B cell (primary cell): ENCODE results near the gene GAK. TPM values are rescaled to one million over a fixed set of nuclear protein-coding genes. Genes with fewer than 3 reads are reported as not detected.

Source experiments
- ATAC-seq: fragments of 200-7000 bp; cut with Tn5 transposase; one replicate; pipeline ENCODE4 v1.10.0; 2021; ENCODE audit warnings: low read depth, mild to moderate bottlenecking, moderate number of reproducible peaks, moderate library complexity
- CTCF ChIA-PET: fragments of 350-600 bp; sonication (Branson Sonifier 250); formaldehyde crosslinking; loops from one replicate; lab custom pipeline; 2021; ENCODE audit warnings: antibody characterized with exemption, inconsistent platforms; lab: Charles Lee
- POLR2A ChIA-PET: fragments of 350-600 bp; sonication (Branson Sonifier 250); formaldehyde crosslinking; loops from one replicate; lab custom pipeline; 2021; ENCODE audit warnings: antibody characterized with exemption; lab: Charles Lee
- DNase-seq: peaks from one replicate; pipeline ENCODE4 v3.0.0; 2013
- H2AFZ ChIP-seq: 2 replicates; pipeline ENCODE4 v1.6.1; 2012; ENCODE audit warnings: mild to moderate bottlenecking, low read depth, low read length; ENCODE audit not compliant: insufficient read depth, poor library complexity, severe bottlenecking
- H3K27ac ChIP-seq, 2 donors: 1 replicate in 1 of 2; 2 replicates in 1 of 2; pipeline ENCODE4 v1.5.1; 2012 to 2013; ENCODE audit warnings: low read length in 2 of 2, mild to moderate bottlenecking in 2 of 2, moderate library complexity in 1 of 2
- H3K27me3 ChIP-seq, 4 experiments: fragments of 200-600 bp in 1 of 4; sonication (generic) in 1 of 4; replicated peaks in 1 of 4; 1 replicate in 2 of 4; 2 replicates in 2 of 4; pipeline versions ENCODE4 v1.6.1 to v1.7.0; 2013 to 2016; ENCODE audit warnings: low read length in 3 of 4, mild to moderate bottlenecking in 2 of 4, mixed read lengths in 1 of 4, moderate library complexity in 1 of 4; ENCODE audit not compliant: insufficient read depth in 4 of 4, control insufficient read depth in 3 of 4; ENCODE audit errors: control extremely low read depth in 1 of 4
- H3K36me3 ChIP-seq, 2 experiments: replicated peaks in 1 of 2; 1 replicate in 1 of 2; 2 replicates in 1 of 2; pipeline versions ENCODE4 v1.6.1 to v1.7.1; 2013; ENCODE audit warnings: low read length in 1 of 2; ENCODE audit not compliant: insufficient read depth in 2 of 2, control insufficient read depth in 1 of 2; ENCODE audit errors: control extremely low read depth in 1 of 2, extremely low read depth in 1 of 2
- H3K4me1 ChIP-seq, 2 donors: fragments of 200-600 bp in 1 of 2; sonication (generic) in 1 of 2; 1 replicate in 1 of 2; 2 replicates in 1 of 2; pipeline versions ENCODE4 v1.5.1 to v1.6.1; 2013 to 2017; ENCODE audit warnings: low read length in 2 of 2; ENCODE audit not compliant: control insufficient read depth in 2 of 2, insufficient read depth in 2 of 2
- H3K4me2 ChIP-seq: replicated peaks from 2 replicates; pipeline ENCODE3; 2012; ENCODE audit warnings: mild to moderate bottlenecking, low read depth, low read length; ENCODE audit not compliant: poor library complexity, severe bottlenecking
- H3K4me3 ChIP-seq, 5 experiments: fragments of 200-600 bp in 1 of 5; sonication (generic) in 1 of 5; 1 replicate in 3 of 5; 2 replicates in 2 of 5; pipeline versions ENCODE4 v1.5.1 to v1.7.0; 2011 to 2016; ENCODE audit warnings: low read length in 4 of 5, mild to moderate bottlenecking in 4 of 5, low read depth in 2 of 5, control low read depth in 1 of 5, moderate library complexity in 1 of 5; ENCODE audit not compliant: insufficient read depth in 1 of 5; ENCODE audit errors: control extremely low read depth in 1 of 5, extremely low read depth in 1 of 5
- H3K79me2 ChIP-seq: fragments of 200-600 bp; sonication (generic); one replicate; pipeline ENCODE4 v1.6.0; 2016; ENCODE audit warnings: low read length; ENCODE audit not compliant: control insufficient read depth, insufficient read depth
- H3K9ac ChIP-seq: fragments of 200-600 bp; sonication (generic); 2 replicates; pipeline ENCODE4 v1.6.1; 2017; ENCODE audit warnings: mild to moderate bottlenecking, low read length, moderate library complexity
- H3K9me3 ChIP-seq, 3 donors: one replicate each; pipeline versions ENCODE4 v1.6.1 to v1.7.1; 2013; ENCODE audit warnings: low read length in 2 of 3; ENCODE audit not compliant: control insufficient read depth in 2 of 3, insufficient read depth in 1 of 3; ENCODE audit errors: control extremely low read depth in 1 of 3
- H4K20me1 ChIP-seq: 2 replicates; pipeline ENCODE4 v1.6.0; 2012; ENCODE audit warnings: mild to moderate bottlenecking, low read length; ENCODE audit not compliant: insufficient read depth, control insufficient read depth, poor library complexity, severe bottlenecking
- H3K27ac Mint-ChIP-seq: one replicate; pipeline ENCODE4 v1.8.0; 2021; ENCODE audit warnings: mixed read lengths
- H3K27me3 Mint-ChIP-seq: one replicate; pipeline ENCODE4 v1.8.0; 2021; ENCODE audit warnings: mixed read lengths
- H3K4me1 Mint-ChIP-seq: one replicate; pipeline ENCODE4 v1.8.0; 2021; ENCODE audit warnings: mixed read lengths
- H3K4me3 Mint-ChIP-seq: one replicate; pipeline ENCODE4 v1.8.0; 2021; ENCODE audit warnings: mixed read lengths
- H3K9me3 Mint-ChIP-seq: one replicate; pipeline ENCODE4 v1.8.0; 2022; ENCODE audit warnings: mixed read lengths; ENCODE audit not compliant: insufficient read depth
- EZH2 ChIP-seq: IDR thresholded peaks from 2 replicates; pipeline ENCODE4 v1.6.1; 2012; ENCODE audit warnings: borderline replicate concordance, low read depth, mild to moderate bottlenecking, moderate library complexity, low read length; ENCODE audit not compliant: insufficient read depth, poor library complexity, severe bottlenecking
- WGBS: methylation state at CpG from one replicate; pipeline ENCODE4 v1.1.5; 2013; ENCODE audit warnings: missing lambda C conversion rate; ENCODE audit not compliant: insufficient coverage; 5-methylcytosine and 5-hydroxymethylcytosine counted together
- intact Hi-C: fragments of 100-400 bp; cut with micrococcal nuclease; formaldehyde crosslinking; loops from one replicate; pipeline ENCODE4 v1.10.0; 2022
- polyA plus RNA-seq: library from polyadenylated mRNA; depleted of rRNA; stranded (reverse); fragments of >200 nt; gene quantifications from 2 replicates; pipeline ENCODE4 v1.2.3, GENCODE V29; 2012
- total RNA-seq, 2 donors: library from RNA; stranded (reverse); fragments of 120-200 nt in 1 of 2; gene quantifications; 1 replicate in 1 of 2; 2 replicates in 1 of 2; pipeline versions ENCODE4 v1.2.3 to v1.2.4, GENCODE V29; 2013 to 2022
- TF ChIP-seq, protein P1 (sequence below): fragments of 200-600 bp; IDR thresholded peaks from one replicate; pipeline ENCODE4 v1.8.0; 2022; ENCODE audit warnings: antibody characterized with exemption, mild to moderate bottlenecking

Gene GAK
- total and polyA plus RNA-seq, 2 donors (not counting 1 experiment from before 2014, with no cell fraction given), result 113 to 283 TPM

DNA sequence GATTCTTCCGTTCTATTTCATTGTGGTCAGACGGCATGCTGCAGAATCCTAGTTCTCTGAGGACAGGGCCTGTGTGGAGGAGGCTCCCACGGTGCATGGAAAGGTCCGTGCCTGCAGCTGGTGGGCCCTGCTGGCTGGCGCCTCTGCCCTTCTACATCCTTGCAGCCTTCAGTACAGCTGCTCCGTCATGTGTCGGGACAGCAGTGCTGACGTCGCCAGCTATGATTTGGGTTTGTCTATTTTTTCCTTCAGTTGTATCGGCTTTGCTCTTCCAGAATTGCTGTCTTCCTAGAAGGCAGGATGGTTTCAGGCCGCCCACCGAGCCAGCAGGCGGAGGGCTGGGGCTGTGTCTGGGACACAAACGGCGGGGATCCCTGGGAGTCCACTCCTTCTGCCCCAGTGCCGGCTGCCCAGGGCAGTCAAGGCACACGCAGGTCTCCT is 74.1 kb downstream of the GAK start:
- H3K9me3 ChIP-seq, result peaks cover 0 to 12% (median 0%) of the 10 kb centered on the region in 3 donors
- DNase-seq (no peak), ATAC-seq (no peak)
- ChIA-PET POLR2A (no interaction called here), CTCF (no interaction called here)
- H3K79me2 ChIP-seq, result peaks cover 11% of the 10 kb centered on the region
- H2AFZ ChIP-seq, result no peak overlapping the region
- no peaks in the 10 kb centered on the region for H3K27me3 ChIP-seq
- 95% methylated on average over 17 of the region's 17 CpGs for WGBS
- no peak overlapping the region for H3K27ac ChIP-seq
- no peak overlapping the region for H3K9ac ChIP-seq
- no peak for TF ChIP-seq EZH2
- TF ChIP-seq, protein P1, sequence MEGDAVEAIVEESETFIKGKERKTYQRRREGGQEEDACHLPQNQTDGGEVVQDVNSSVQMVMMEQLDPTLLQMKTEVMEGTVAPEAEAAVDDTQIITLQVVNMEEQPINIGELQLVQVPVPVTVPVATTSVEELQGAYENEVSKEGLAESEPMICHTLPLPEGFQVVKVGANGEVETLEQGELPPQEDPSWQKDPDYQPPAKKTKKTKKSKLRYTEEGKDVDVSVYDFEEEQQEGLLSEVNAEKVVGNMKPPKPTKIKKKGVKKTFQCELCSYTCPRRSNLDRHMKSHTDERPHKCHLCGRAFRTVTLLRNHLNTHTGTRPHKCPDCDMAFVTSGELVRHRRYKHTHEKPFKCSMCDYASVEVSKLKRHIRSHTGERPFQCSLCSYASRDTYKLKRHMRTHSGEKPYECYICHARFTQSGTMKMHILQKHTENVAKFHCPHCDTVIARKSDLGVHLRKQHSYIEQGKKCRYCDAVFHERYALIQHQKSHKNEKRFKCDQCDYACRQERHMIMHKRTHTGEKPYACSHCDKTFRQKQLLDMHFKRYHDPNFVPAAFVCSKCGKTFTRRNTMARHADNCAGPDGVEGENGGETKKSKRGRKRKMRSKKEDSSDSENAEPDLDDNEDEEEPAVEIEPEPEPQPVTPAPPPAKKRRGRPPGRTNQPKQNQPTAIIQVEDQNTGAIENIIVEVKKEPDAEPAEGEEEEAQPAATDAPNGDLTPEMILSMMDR, result no peak
- no peaks in the 10 kb centered on the region for H3K4me1 ChIP-seq
- peaks cover 33% of the 10 kb centered on the region for H4K20me1 ChIP-seq
- H3K4me3 ChIP-seq, result no peak overlapping the region
- no peaks in the 10 kb centered on the region for H3K27me3 Mint-ChIP-seq
- H3K4me2 ChIP-seq, result no peak overlapping the region
- intact Hi-C loops, result no loop called here
- no peaks in the 10 kb centered on the region for H3K4me1 Mint-ChIP-seq
- H3K4me3 Mint-ChIP-seq, result no peak overlapping the region
- no peak overlapping the region for H3K27ac Mint-ChIP-seq
- no peaks in the 10 kb centered on the region for H3K9me3 Mint-ChIP-seq
- H3K36me3 ChIP-seq, result peaks cover 8 to 58% of the 10 kb centered on the region in 2 experiments

DNA sequence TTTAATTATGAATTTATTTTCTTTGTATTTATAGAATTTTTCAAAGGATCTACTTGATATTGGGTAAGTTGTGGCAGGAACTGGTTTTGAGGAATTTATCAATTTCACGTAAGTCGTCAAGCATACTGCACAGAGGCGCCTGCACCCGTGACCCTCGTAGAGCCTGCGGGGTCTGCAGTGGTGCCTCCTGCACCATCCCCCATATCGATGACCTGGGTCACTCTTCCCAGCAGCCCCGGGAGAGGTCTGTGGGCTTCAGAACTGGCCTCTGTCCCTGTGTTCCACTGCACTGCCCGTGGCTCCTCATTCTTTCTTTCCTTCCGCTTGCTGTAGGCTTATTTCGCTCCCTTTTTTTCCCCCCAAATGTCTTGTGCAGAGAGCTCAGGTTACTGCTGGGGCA is 74.7 kb downstream of the GAK start:
- 99% methylated on average over 11 of the region's 11 CpGs for WGBS
- Histone ChIP-seq H3K4me3 (no peak overlapping the region), H2AFZ (no peak overlapping the region), H3K9ac (no peak overlapping the region), H3K27ac (no peak overlapping the region), H3K9me3 (peaks cover 0 to 12% (median 0%) of the 10 kb centered on the region in 3 donors), H3K79me2 (peaks cover 11% of the 10 kb centered on the region), H3K36me3 (peaks cover 8 to 62% of the 10 kb centered on the region in 2 experiments), H4K20me1 (peaks cover 33% of the 10 kb centered on the region), H3K27me3 (no peaks in the 10 kb centered on the region), H3K4me2 (no peak overlapping the region), H3K4me1 (no peaks in the 10 kb centered on the region)
- POLR2A ChIA-PET, result no interaction called here
- no peaks in the 10 kb centered on the region for H3K9me3 Mint-ChIP-seq
- DNase-seq, result no peak
- no peak for ATAC-seq
- no peak overlapping the region for H3K4me3 Mint-ChIP-seq
- CTCF ChIA-PET, result no interaction called here
- no peak overlapping the region for H3K27ac Mint-ChIP-seq
- intact Hi-C loops, result no loop called here
- TF ChIP-seq EZH2, result no peak
- TF ChIP-seq, protein P1, result no peak
- no peaks in the 10 kb centered on the region for H3K4me1 Mint-ChIP-seq
- H3K27me3 Mint-ChIP-seq, result no peaks in the 10 kb centered on the region
